ENCODE results near the gene FES. TPM values are rescaled to one million over a fixed set of nuclear protein-coding genes. Genes with fewer than 3 reads are reported as not detected.

FES gene
- total and polyA plus RNA-seq, 10 of the 15 experiments (the other 5 are each of a cell fraction or from before 2014, with no cell fraction given): 0.07 to 23.9 (median 9.9) TPM

- TF ChIP-seq JUND (IDR thresholded peaks at IDR 0.05; ENCODE audit: low read depth, low read length): no peak
- TF ChIP-seq ZNF207 (IDR thresholded peaks at IDR 0.05; ENCODE audit: borderline replicate concordance): no peak
- TF ChIP-seq RUNX3 (IDR thresholded peaks at IDR 0.05; ENCODE audit: low read length): no peak
- no peak for TF ChIP-seq ZBTB11 (CRISPR knock-in tag; IDR thresholded peaks at IDR 0.05)
- TF ChIP-seq POLR2AphosphoS2 (IDR thresholded peaks at IDR 0.05; ENCODE audit: low read depth, low read length): no peak
Measured at GRCh38 chr15:90939756-90940155, 55.5 kb downstream of the FES start (continued).

GRCh38 chr15:90941038-90941437 is 56.7 kb downstream of the FES start:
- FAIRE-seq (no peak), DNase-seq (ENCODE audit: low read depth, low spot score) (no peak), ATAC-seq (no peak)
- no peak overlapping the region for H2AFZ ChIP-seq (ENCODE audit: control insufficient read depth, low read depth, low read length)
- H3K9me3 ChIP-seq (replicated peaks; ENCODE audit: control insufficient read depth, insufficient read depth, low read length): no peaks in the 10 kb centered on the region
- TSS peak; percentile 46 for BruUV-seq (replicated peaks)
- H3K36me3 ChIP-seq (ENCODE audit: control insufficient read depth in 2 of 2, insufficient read depth in 2 of 2, low read length in 1 of 2): peaks cover 11 to 30% of the 10 kb centered on the region in 2 experiments
- in situ Hi-C loops (cut with MboI): no loop called here
- CTCF ChIA-PET: interaction anchor here (1.0 kb wide), 1 partner anchor 9 kb away, joined by 4 read pairs; the partner anchor contains the start of gene HDDC3
- SMC1A ChIA-PET (ENCODE audit: uncharacterized antibody, unreplicated experiment): no interaction called here
- WGBS (ENCODE audit: insufficient coverage, insufficient replicate concordance, low lambda C conversion rate, missing lambda C conversion rate): 95% methylated on average over 4 of the region's 4 CpGs
- H3K9ac ChIP-seq (ENCODE audit: control insufficient read depth, insufficient read depth, low read length): no peak overlapping the region
- POLR2A ChIA-PET: no interaction called here
- H3K79me2 ChIP-seq (ENCODE audit: control insufficient read depth, insufficient read depth, low read length): peaks cover 4% of the 10 kb centered on the region
- no peak overlapping the region for H3K4me2 ChIP-seq (ENCODE audit: control insufficient read depth, insufficient read depth)
- H3K4me3 ChIP-seq: no peak overlapping the region
- intact Hi-C loops (cut with micrococcal nuclease; ENCODE audit: unreplicated experiment): no loop called here
- RAD21 ChIA-PET (ENCODE audit: unreplicated experiment): no interaction called here
- H3K27ac ChIP-seq (ENCODE audit: control insufficient read depth, insufficient read depth): no peak overlapping the region
- no peaks in the 10 kb centered on the region for H3K27me3 ChIP-seq (replicated peaks in 1 of 2; ENCODE audit: control insufficient read depth in 2 of 2, insufficient read depth in 2 of 2, low read length in 1 of 2)
- no peaks in the 10 kb centered on the region; the same call in 1 of the 2 replicates for H4K20me1 ChIP-seq (ENCODE audit: control insufficient read depth, insufficient read depth)
- H3K4me1 ChIP-seq (ENCODE audit: control insufficient read depth, insufficient read depth, low read length): peaks cover 4% of the 10 kb centered on the region
- TF ChIP-seq RELA (IDR thresholded peaks at IDR 0.05; ENCODE audit: borderline replicate concordance, partially characterized antibody) (no peak), SMAD1 (IDR thresholded peaks at IDR 0.05; ENCODE audit: low read depth, partially characterized antibody) (no peak), RELB (IDR thresholded peaks at IDR 0.05; ENCODE audit: low read depth) (no peak), E2F8 (IDR thresholded peaks at IDR 0.05; ENCODE audit: low read depth, partially characterized antibody) (no peak), ELK1 (IDR thresholded peaks at IDR 0.05; ENCODE audit: low read depth, low read length) (no peak), SIN3A (IDR thresholded peaks at IDR 0.05; ENCODE audit: low read depth, low read length) (no peak), EP300 (IDR thresholded peaks at IDR 0.05; ENCODE audit: borderline replicate concordance in 1 of 2, control insufficient read depth in 1 of 2, low read depth in 2 of 2, low read length in 2 of 2) (no peak), ZNF207 (IDR thresholded peaks at IDR 0.05; ENCODE audit: borderline replicate concordance) (no peak), SPI1 (IDR thresholded peaks at IDR 0.05; ENCODE audit: borderline replicate concordance, insufficient read depth, low read depth, low read length) (no peak)

Data from GM12878 (cell line).